IPS-15b (cell line): ENCODE results near the gene SLC9A9.

Source experiments
- H3K27me3 ChIP-seq: one replicate; pipeline ENCODE4 v1.6.1; 2013; ENCODE audit warnings: low read length; ENCODE audit not compliant: control insufficient read depth, insufficient read depth
- H3K36me3 ChIP-seq: one replicate; pipeline ENCODE4 v1.6.1; 2013; ENCODE audit warnings: low read length; ENCODE audit not compliant: control insufficient read depth, insufficient read depth
- H3K4me1 ChIP-seq: one replicate; pipeline ENCODE4 v1.6.1; 2013; ENCODE audit warnings: mild to moderate bottlenecking, low read length; ENCODE audit not compliant: control insufficient read depth, insufficient read depth
- H3K4me3 ChIP-seq: one replicate; pipeline ENCODE4 v1.5.1; 2013; ENCODE audit warnings: low read depth, low read length
- H3K9ac ChIP-seq: one replicate; pipeline ENCODE4 v1.6.1; 2013; ENCODE audit warnings: low read depth, mild to moderate bottlenecking, low read length
- H3K9me3 ChIP-seq: one replicate; pipeline ENCODE4 v1.6.1; 2013; ENCODE audit warnings: mild to moderate bottlenecking, low read length; ENCODE audit not compliant: control insufficient read depth, insufficient read depth

Gene SLC9A9

GRCh38 chr3:143600756-143601718 lies 247.2 kb downstream of the SLC9A9 start:
- H3K4me3 ChIP-seq, result no peak overlapping the region
- H3K9ac ChIP-seq, result no peak overlapping the region
- no peaks in the 10 kb centered on the region for H3K9me3 ChIP-seq
- peaks cover 15% of the 10 kb centered on the region for H3K4me1 ChIP-seq
- H3K36me3 ChIP-seq, result no peaks in the 10 kb centered on the region
- H3K27me3 ChIP-seq, result no peaks in the 10 kb centered on the region

GRCh38 chr3:143597774-143598652 lies 250.3 kb downstream of the SLC9A9 start:
- Histone ChIP-seq H3K27me3 (no peaks in the 10 kb centered on the region), H3K36me3 (no peaks in the 10 kb centered on the region), H3K4me1 (peaks cover 15% of the 10 kb centered on the region), H3K9ac (no peak overlapping the region), H3K9me3 (no peaks in the 10 kb centered on the region), H3K4me3 (no peak overlapping the region)

GRCh38 chr3:143596957-143597642 lies 251.2 kb downstream of the SLC9A9 start:
- Histone ChIP-seq H3K4me1 (peaks cover 15% of the 10 kb centered on the region), H3K4me3 (no peak overlapping the region), H3K9ac (no peak overlapping the region), H3K27me3 (no peaks in the 10 kb centered on the region), H3K9me3 (no peaks in the 10 kb centered on the region), H3K36me3 (no peaks in the 10 kb centered on the region)

- Histone ChIP-seq H3K4me1 (peaks cover 15% of the 10 kb centered on the region), H3K9ac (no peak overlapping the region), H3K27me3 (no peaks in the 10 kb centered on the region), H3K9me3 (no peaks in the 10 kb centered on the region), H3K4me3 (no peak overlapping the region), H3K36me3 (no peaks in the 10 kb centered on the region)
Observed at GRCh38 chr3:143595456-143596077, 252.7 kb downstream of the SLC9A9 start.

GRCh38 chr3:143594206-143594605 lies 254.1 kb downstream of the SLC9A9 start:
- Histone ChIP-seq H3K4me3 (no peak overlapping the region), H3K4me1 (peaks cover 15% of the 10 kb centered on the region), H3K9me3 (no peaks in the 10 kb centered on the region), H3K9ac (no peak overlapping the region), H3K27me3 (no peaks in the 10 kb centered on the region), H3K36me3 (no peaks in the 10 kb centered on the region)

- no peaks in the 10 kb centered on the region for H3K9me3 ChIP-seq
- no peaks in the 10 kb centered on the region for H3K4me1 ChIP-seq
- H3K27me3 ChIP-seq, result no peaks in the 10 kb centered on the region
- no peaks in the 10 kb centered on the region for H3K36me3 ChIP-seq
- no peak overlapping the region for H3K9ac ChIP-seq
- no peak overlapping the region for H3K4me3 ChIP-seq
Observed at GRCh38 chr3:143590660-143591059, 257.6 kb downstream of the SLC9A9 start.

GRCh38 chr3:143586576-143586975 lies 261.7 kb downstream of the SLC9A9 start:
- H3K9me3 ChIP-seq, result no peaks in the 10 kb centered on the region
- H3K9ac ChIP-seq, result no peak overlapping the region
- H3K36me3 ChIP-seq, result no peaks in the 10 kb centered on the region
- no peaks in the 10 kb centered on the region for H3K4me1 ChIP-seq
- no peak overlapping the region for H3K4me3 ChIP-seq
- no peaks in the 10 kb centered on the region for H3K27me3 ChIP-seq

- Histone ChIP-seq H3K4me1 (no peaks in the 10 kb centered on the region), H3K27me3 (no peaks in the 10 kb centered on the region), H3K36me3 (no peaks in the 10 kb centered on the region), H3K9ac (no peak overlapping the region), H3K9me3 (no peaks in the 10 kb centered on the region), H3K4me3 (no peak overlapping the region)
Observed at GRCh38 chr3:143585720-143586456, 262.4 kb downstream of the SLC9A9 start.

- no peak overlapping the region for H3K4me3 ChIP-seq
- no peak overlapping the region for H3K9ac ChIP-seq
- H3K27me3 ChIP-seq, result no peaks in the 10 kb centered on the region
- no peaks in the 10 kb centered on the region for H3K36me3 ChIP-seq
- peaks cover 3% of the 10 kb centered on the region for H3K4me1 ChIP-seq
- H3K9me3 ChIP-seq, result no peaks in the 10 kb centered on the region
Observed at GRCh38 chr3:143584474-143584873, 263.8 kb downstream of the SLC9A9 start.

GRCh38 chr3:143581972-143582722 lies 266.1 kb downstream of the SLC9A9 start:
- no peaks in the 10 kb centered on the region for H3K9me3 ChIP-seq
- H3K27me3 ChIP-seq, result no peaks in the 10 kb centered on the region
- no peak overlapping the region for H3K4me3 ChIP-seq
- H3K9ac ChIP-seq, result no peak overlapping the region
- peaks cover 3% of the 10 kb centered on the region for H3K4me1 ChIP-seq
- no peaks in the 10 kb centered on the region for H3K36me3 ChIP-seq
